HepG2 (cell line): ENCODE results near the gene PPIG. TPM values are rescaled to one million over a fixed set of nuclear protein-coding genes. Genes with fewer than 3 reads are reported as not detected.

Source experiments
- AGO2 ChIP-seq: fragments of 200-400 bp; formaldehyde crosslinking; optimal IDR thresholded peaks from 2 replicates; pipeline ENCODE3; 2017; ENCODE audit warnings: mild to moderate bottlenecking, low read depth, low read length, moderate library complexity
- DNMT1 ChIP-seq: sonication (generic); formaldehyde crosslinking; IDR thresholded peaks from 2 replicates; pipeline ENCODE4 v1.5.1; 2020; ENCODE audit warnings: mild to moderate bottlenecking, missing genetic modification reagents
- EEA1 ChIP-seq: sonication (generic); formaldehyde crosslinking; IDR thresholded peaks from 2 replicates; pipeline ENCODE4 v1.5.1; 2020; ENCODE audit warnings: mild to moderate bottlenecking, missing genetic modification reagents, borderline replicate concordance
- FOXK2 ChIP-seq: fragments of 450-650 bp; IDR thresholded peaks from 2 replicates; pipeline ENCODE4 v1.6.1; 2016
- GATA4 ChIP-seq: sonication (generic); IDR thresholded peaks from 2 replicates; pipeline ENCODE4 v1.6.1; 2016; ENCODE audit warnings: antibody characterized with exemption, low read depth, borderline replicate concordance
- HMG20B ChIP-seq: conservative IDR thresholded peaks from 2 replicates; pipeline ENCODE4 v1.6.1; 2016; ENCODE audit warnings: missing genetic modification reagents, missing compliant biosample characterization
- HNRNPL ChIP-seq: fragments of 200-400 bp; formaldehyde crosslinking; IDR thresholded peaks from 2 replicates; pipeline ENCODE4 v1.6.1; 2017; ENCODE audit warnings: mild to moderate bottlenecking, low read depth, low read length
- HOMEZ ChIP-seq: IDR thresholded peaks from 2 replicates; pipeline ENCODE4 v1.6.1; 2016; ENCODE audit warnings: low read depth
- HOXA5 ChIP-seq: sonication (generic); formaldehyde crosslinking; IDR thresholded peaks from 2 replicates; pipeline ENCODE4 v1.4.0; 2020; ENCODE audit warnings: missing genetic modification reagents
- IKZF1 ChIP-seq: fragments of 450-650 bp; IDR thresholded peaks from 2 replicates; pipeline ENCODE4 v1.7.1; 2016
- KDM6A ChIP-seq: IDR thresholded peaks from 2 replicates; pipeline ENCODE4 v1.6.1; 2016; ENCODE audit warnings: low read depth
- MYNN ChIP-seq: sonication (generic); formaldehyde crosslinking; IDR thresholded peaks from 2 replicates; pipeline ENCODE4 v1.4.0; 2020; ENCODE audit warnings: mild to moderate bottlenecking, low read depth, missing genetic modification reagents
- MZF1 ChIP-seq: sonication (generic); formaldehyde crosslinking; IDR thresholded peaks from 2 replicates; pipeline ENCODE4 v1.8.1; 2023; ENCODE audit warnings: mild to moderate bottlenecking, missing genetic modification reagents, borderline replicate concordance
- NKX3-1 ChIP-seq: sonication (generic); formaldehyde crosslinking; IDR thresholded peaks from 2 replicates; pipeline ENCODE4 v1.5.0; 2020; ENCODE audit warnings: missing genetic modification reagents
- PHF21A ChIP-seq: sonication (generic); formaldehyde crosslinking; IDR thresholded peaks from 2 replicates; pipeline ENCODE4 v1.5.0; 2020; ENCODE audit warnings: mild to moderate bottlenecking, missing genetic modification reagents
- SPEN ChIP-seq: sonication (generic); formaldehyde crosslinking; IDR thresholded peaks from 2 replicates; pipeline ENCODE4 v1.5.1; 2020; ENCODE audit warnings: low read depth, mild to moderate bottlenecking, missing genetic modification reagents
- ZBTB20 ChIP-seq: sonication (generic); formaldehyde crosslinking; IDR thresholded peaks from 2 replicates; pipeline ENCODE4 v1.8.1; 2023; ENCODE audit warnings: missing genetic modification reagents, low read depth, mild to moderate bottlenecking, borderline replicate concordance
- ZBTB44 ChIP-seq: sonication (generic); formaldehyde crosslinking; IDR thresholded peaks from 2 replicates; pipeline ENCODE4 v1.4.0; 2020; ENCODE audit warnings: missing genetic modification reagents
- ZEB1 ChIP-seq: IDR thresholded peaks from 2 replicates; pipeline ENCODE4 v1.6.1; 2012; ENCODE audit warnings: mild to moderate bottlenecking, low read depth, inconsistent platforms; ENCODE audit not compliant: insufficient replicate concordance
- ZNF264 ChIP-seq: sonication (generic); formaldehyde crosslinking; IDR thresholded peaks from 2 replicates; pipeline ENCODE4 v1.4.0; 2020; ENCODE audit warnings: missing genetic modification reagents
- ZNF652 ChIP-seq: IDR thresholded peaks from 2 replicates; pipeline ENCODE4 v1.6.1; 2016; ENCODE audit warnings: low read depth, borderline replicate concordance
- ZSCAN30 ChIP-seq: sonication (generic); formaldehyde crosslinking; IDR thresholded peaks from 2 replicates; pipeline ENCODE4 v1.5.0; 2020; ENCODE audit warnings: mild to moderate bottlenecking, missing genetic modification reagents
- polyA plus RNA-seq, 8 experiments: library from polyadenylated mRNA; depleted of rRNA in 3 of 8; stranded (reverse) in 7 of 8; unstranded in 1 of 8; fragments of >200 nt; fragmentation: Illumina TruSeq in 4 of 8; extraction: Trizol in 4 of 8; gene quantifications; 2 replicates each; pipeline versions ENCODE4 v1.2.1 to v1.2.3, GENCODE V29; 2011 to 2016; ENCODE audit warnings: low read depth in 4 of 8, missing spikeins in 1 of 8, mixed read lengths in 1 of 8; ENCODE audit not compliant: insufficient read depth in 1 of 8
- total RNA-seq, 5 experiments: library from RNA; depleted of rRNA; stranded (reverse); fragments of >200 nt; fragmentation: Illumina TruSeq; extraction: Trizol; gene quantifications; 2 replicates each; pipeline ENCODE4 v1.2.3, GENCODE V29; 2016; ENCODE audit warnings: low read depth in 1 of 5
- TF ChIP-seq, protein P1 (sequence below): sonication (generic); formaldehyde crosslinking; IDR thresholded peaks from 2 replicates; pipeline ENCODE4 v1.5.1; 2020; ENCODE audit warnings: missing genetic modification reagents, mild to moderate bottlenecking, borderline replicate concordance
- TF ChIP-seq, protein P2 (sequence below): sonication (generic); formaldehyde crosslinking; IDR thresholded peaks from 2 replicates; pipeline ENCODE4 v1.8.0; 2022; ENCODE audit warnings: mild to moderate bottlenecking, missing genetic modification reagents, borderline replicate concordance

The PPIG gene
- total and polyA plus RNA-seq, 2 of the 13 experiments (the other 11 are each of a cell fraction or from before 2014, with no cell fraction given) = 31.3 to 81.0 TPM

DNA sequence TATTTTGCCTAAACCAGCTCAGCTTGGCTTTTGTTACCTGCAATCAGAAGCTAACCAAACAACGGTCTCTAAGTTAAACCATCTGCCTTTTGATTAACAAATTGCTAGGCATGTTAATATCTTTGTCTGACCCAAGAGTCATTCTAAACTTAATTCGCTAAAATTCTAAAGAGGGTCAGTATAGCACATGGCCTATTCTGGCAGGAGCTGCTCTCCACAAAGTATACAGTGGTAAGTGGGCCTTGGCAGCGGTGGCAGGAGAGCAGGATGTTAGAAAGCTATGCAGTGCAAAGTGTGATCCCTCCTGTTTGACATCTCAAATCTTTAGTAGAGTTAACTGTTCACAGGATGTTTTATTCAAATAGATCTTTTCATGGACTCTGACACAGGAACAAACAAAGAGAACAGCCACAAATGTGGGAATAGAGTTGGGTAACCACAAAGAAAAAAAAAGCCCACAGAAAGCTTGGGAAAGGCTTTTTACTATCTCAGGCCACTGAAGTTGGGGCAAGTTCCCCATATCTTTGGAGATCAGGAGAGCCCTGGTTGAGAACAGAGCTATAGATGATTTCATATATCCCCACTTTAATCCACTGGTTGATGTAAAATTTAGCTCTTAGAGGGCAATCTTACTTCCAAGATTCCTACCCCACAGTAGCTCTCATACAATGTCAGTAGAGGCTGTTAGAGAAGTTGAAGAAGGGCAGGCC lies 99.4 kb downstream of the PPIG start (continued):
- peak; percentile 85 for TF ChIP-seq HMG20B (CRISPR knock-in tag)
- TF ChIP-seq IKZF1 = no peak
- no peak for TF ChIP-seq MZF1
- TF ChIP-seq DNMT1 (CRISPR knock-in tag) = no peak
- peak; percentile 42; the same call in 1 of the 2 replicates for TF ChIP-seq SPEN
- TF ChIP-seq KDM6A (CRISPR knock-in tag) = peak; percentile 81
- peak; percentile 94 for TF ChIP-seq PHF21A (CRISPR knock-in tag)
- TF ChIP-seq ZNF652 (CRISPR knock-in tag) = peak; percentile 92
- TF ChIP-seq, protein P1, sequence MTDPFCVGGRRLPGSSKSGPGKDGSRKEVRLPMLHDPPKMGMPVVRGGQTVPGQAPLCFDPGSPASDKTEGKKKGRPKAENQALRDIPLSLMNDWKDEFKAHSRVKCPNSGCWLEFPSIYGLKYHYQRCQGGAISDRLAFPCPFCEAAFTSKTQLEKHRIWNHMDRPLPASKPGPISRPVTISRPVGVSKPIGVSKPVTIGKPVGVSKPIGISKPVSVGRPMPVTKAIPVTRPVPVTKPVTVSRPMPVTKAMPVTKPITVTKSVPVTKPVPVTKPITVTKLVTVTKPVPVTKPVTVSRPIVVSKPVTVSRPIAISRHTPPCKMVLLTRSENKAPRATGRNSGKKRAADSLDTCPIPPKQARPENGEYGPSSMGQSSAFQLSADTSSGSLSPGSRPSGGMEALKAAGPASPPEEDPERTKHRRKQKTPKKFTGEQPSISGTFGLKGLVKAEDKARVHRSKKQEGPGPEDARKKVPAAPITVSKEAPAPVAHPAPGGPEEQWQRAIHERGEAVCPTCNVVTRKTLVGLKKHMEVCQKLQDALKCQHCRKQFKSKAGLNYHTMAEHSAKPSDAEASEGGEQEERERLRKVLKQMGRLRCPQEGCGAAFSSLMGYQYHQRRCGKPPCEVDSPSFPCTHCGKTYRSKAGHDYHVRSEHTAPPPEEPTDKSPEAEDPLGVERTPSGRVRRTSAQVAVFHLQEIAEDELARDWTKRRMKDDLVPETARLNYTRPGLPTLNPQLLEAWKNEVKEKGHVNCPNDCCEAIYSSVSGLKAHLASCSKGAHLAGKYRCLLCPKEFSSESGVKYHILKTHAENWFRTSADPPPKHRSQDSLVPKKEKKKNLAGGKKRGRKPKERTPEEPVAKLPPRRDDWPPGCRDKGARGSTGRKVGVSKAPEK (CRISPR knock-in tag) = no peak
- TF ChIP-seq FOXK2 = no peak
- TF ChIP-seq HNRNPL = no peak
- no peak for TF ChIP-seq GATA4
- TF ChIP-seq ZBTB20 (CRISPR knock-in tag) = peak; percentile 67
- TF ChIP-seq, protein P2, sequence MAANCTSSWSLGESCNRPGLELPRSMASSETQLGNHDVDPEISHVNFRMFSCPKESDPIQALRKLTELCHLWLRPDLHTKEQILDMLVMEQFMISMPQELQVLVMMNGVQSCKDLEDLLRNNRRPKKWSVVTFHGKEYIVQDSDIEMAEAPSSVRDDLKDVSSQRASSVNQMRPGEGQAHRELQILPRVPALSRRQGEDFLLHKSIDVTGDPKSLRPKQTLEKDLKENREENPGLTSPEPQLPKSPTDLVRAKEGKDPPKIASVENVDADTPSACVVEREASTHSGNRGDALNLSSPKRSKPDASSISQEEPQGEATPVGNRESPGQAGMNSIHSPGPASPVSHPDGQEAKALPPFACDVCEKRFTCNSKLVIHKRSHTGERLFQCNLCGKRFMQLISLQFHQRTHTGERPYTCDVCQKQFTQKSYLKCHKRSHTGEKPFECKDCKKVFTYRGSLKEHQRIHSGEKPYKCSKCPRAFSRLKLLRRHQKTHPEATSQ (CRISPR knock-in tag) = peak; percentile 97; the same call in 1 of the 2 replicates
- TF ChIP-seq HOMEZ (CRISPR knock-in tag) = peak; percentile 95
- TF ChIP-seq HOXA5 = peak; percentile 86
- no peak for TF ChIP-seq MYNN (CRISPR knock-in tag)
- no peak for TF ChIP-seq ZBTB44 (CRISPR knock-in tag)
- TF ChIP-seq ZSCAN30 (CRISPR knock-in tag) = no peak
- no peak for TF ChIP-seq ZEB1
- TF ChIP-seq EEA1 (CRISPR knock-in tag) = no peak
- TF ChIP-seq NKX3-1 (CRISPR knock-in tag) = 0 out of 2 replicates have a peak, but pooled peaks have one; percentile 42
- TF ChIP-seq AGO2 = no peak
- peak; percentile 70 for TF ChIP-seq ZNF264 (CRISPR knock-in tag)
